IMR-90 (cell line): ENCODE data around the gene FOXC2. TPM values are rescaled to one million over a fixed set of nuclear protein-coding genes. Genes with fewer than 3 reads are reported as not detected.
A peak's percentile ranks its signal among the peaks of the same experiment; 100 is the strongest.

Source experiments
- ATAC-seq: fragments of 200-7000 bp; cut with Tn5 transposase; 2 replicates; pipeline ENCODE4 v1.9.1; 2020; ENCODE audit warnings: low read depth, mild to moderate bottlenecking, moderate library complexity
- BruUV-seq: library from RNA; stranded (reverse); fragments of 400-500 nt; replicated peaks from 2 replicates; lab custom pipeline; 2021; lab: Mats Ljungman, UMichigan
- CTCF ChIA-PET: fragments of 300-600 bp; formaldehyde crosslinking; extraction: SDS; loops from one replicate; lab custom pipeline; 2021; ENCODE audit warnings: antibody characterized with exemption; lab: Yijun Ruan, JAX
- POLR2A ChIA-PET: fragments of 300-600 bp; sonication (Branson Sonifier 250); formaldehyde crosslinking; loops from one replicate; lab custom pipeline; 2022; ENCODE audit warnings: antibody characterized with exemption; ENCODE audit not compliant: unreplicated experiment; lab: Charles Lee
- DNase-seq: peaks from one replicate; pipeline ENCODE4 v3.0.0; 2013
- H2AFZ ChIP-seq: replicated peaks from 2 replicates; pipeline ENCODE3; 2013; ENCODE audit warnings: low read length, mild to moderate bottlenecking; ENCODE audit not compliant: poor library complexity
- H2AK5ac ChIP-seq: 2 replicates; pipeline ENCODE4 v1.6.1; 2013; ENCODE audit warnings: low read depth, low read length, inconsistent platforms
- H2AK9ac ChIP-seq: replicated peaks from 2 replicates; pipeline ENCODE3; 2013; ENCODE audit warnings: mild to moderate bottlenecking, low read depth, low read length, moderate library complexity; ENCODE audit not compliant: poor library complexity
- H2BK120ac ChIP-seq: 2 replicates; pipeline ENCODE4 v1.6.1; 2013; ENCODE audit warnings: low read depth, low read length, inconsistent platforms
- H2BK15ac ChIP-seq: 3 replicates; pipeline ENCODE4 v1.6.1; 2013; ENCODE audit warnings: low read depth, low read length, inconsistent platforms
- H2BK20ac ChIP-seq: 2 replicates; pipeline ENCODE4 v1.6.1; 2013; ENCODE audit warnings: low read depth, mild to moderate bottlenecking, inconsistent platforms, low read length, moderate library complexity
- H2BK5ac ChIP-seq: 2 replicates; pipeline ENCODE4 v1.6.1; 2013; ENCODE audit warnings: mild to moderate bottlenecking, low read depth, low read length, inconsistent platforms; ENCODE audit not compliant: poor library complexity, severe bottlenecking
- H3K14ac ChIP-seq: replicated peaks from 2 replicates; pipeline ENCODE4 v1.6.1; 2013; ENCODE audit warnings: low read depth, low read length, inconsistent platforms
- H3K18ac ChIP-seq: 2 replicates; pipeline ENCODE4 v1.6.1; 2013; ENCODE audit warnings: low read depth, low read length, control low read depth
- H3K23ac ChIP-seq: 2 replicates; pipeline ENCODE4 v1.6.1; 2013; ENCODE audit warnings: low read depth, low read length, inconsistent platforms
- H3K27ac ChIP-seq: 2 replicates; pipeline ENCODE4 v1.5.1; 2013; ENCODE audit warnings: mild to moderate bottlenecking, control low read depth, low read length; ENCODE audit not compliant: insufficient read depth
- H3K27me3 ChIP-seq: 2 replicates; pipeline ENCODE4 v1.6.1; 2013; ENCODE audit warnings: low read length; ENCODE audit not compliant: control insufficient read depth, insufficient read depth
- H3K36me3 ChIP-seq: 2 replicates; pipeline ENCODE4 v1.6.1; 2013; ENCODE audit warnings: low read length, mixed read lengths; ENCODE audit not compliant: control insufficient read depth, insufficient read depth
- H3K4ac ChIP-seq: 2 replicates; pipeline ENCODE4 v1.6.1; 2013; ENCODE audit warnings: low read depth, low read length, inconsistent platforms
- H3K4me1 ChIP-seq: 2 replicates; pipeline ENCODE4 v1.6.1; 2013; ENCODE audit warnings: low read length, mixed read lengths; ENCODE audit not compliant: control insufficient read depth, insufficient read depth
- H3K4me2 ChIP-seq: 2 replicates; pipeline ENCODE4 v1.6.1; 2013; ENCODE audit warnings: low read depth, mild to moderate bottlenecking, control low read depth, low read length, moderate library complexity
- H3K4me3 ChIP-seq: 2 replicates; pipeline ENCODE4 v1.5.1; 2013; ENCODE audit warnings: low read depth, mild to moderate bottlenecking, control low read depth, low read length, moderate library complexity; ENCODE audit not compliant: insufficient read depth
- H3K56ac ChIP-seq: 2 replicates; pipeline ENCODE4 v1.6.1; 2013; ENCODE audit warnings: low read length, inconsistent platforms; ENCODE audit not compliant: insufficient read depth; ENCODE audit errors: extremely low read depth
- H3K79me1 ChIP-seq, 2 experiments: 2 replicates each; pipeline ENCODE4 v1.6.1; 2013; ENCODE audit warnings: low read length in 2 of 2, inconsistent platforms in 1 of 2, low read depth in 1 of 2
- H3K9ac ChIP-seq: 2 replicates; pipeline ENCODE4 v1.6.1; 2013; ENCODE audit warnings: low read depth, low read length, control low read depth
- H3K9me1 ChIP-seq: 2 replicates; pipeline ENCODE4 v1.6.1; 2013; ENCODE audit warnings: low read length, inconsistent platforms; ENCODE audit not compliant: insufficient read depth
- H3K9me3 ChIP-seq: 2 replicates; pipeline ENCODE4 v1.6.1; 2013; ENCODE audit warnings: low read length; ENCODE audit not compliant: control insufficient read depth, insufficient read depth
- H4K20me1 ChIP-seq: 2 replicates; pipeline ENCODE4 v1.6.1; 2013; ENCODE audit warnings: low read length, inconsistent platforms; ENCODE audit not compliant: insufficient read depth
- H4K5ac ChIP-seq: 2 replicates; pipeline ENCODE4 v1.6.1; 2013; ENCODE audit warnings: mild to moderate bottlenecking, low read depth, low read length, control low read depth
- H4K8ac ChIP-seq, 2 experiments: 2 replicates each; pipeline ENCODE4 v1.6.1; 2013; ENCODE audit warnings: low read depth in 2 of 2, low read length in 2 of 2, control low read depth in 1 of 2, inconsistent platforms in 1 of 2
- H4K91ac ChIP-seq: 2 replicates; pipeline ENCODE4 v1.6.1; 2013; ENCODE audit warnings: low read depth, low read length, inconsistent platforms; ENCODE audit not compliant: insufficient read depth
- CEBPB ChIP-seq: IDR thresholded peaks from 2 replicates; pipeline ENCODE4 v1.6.1; 2012; ENCODE audit warnings: low read depth, low read length, improper control_type of control experiment
- CHD1 ChIP-seq: IDR thresholded peaks from 2 replicates; pipeline ENCODE4 v1.6.1; 2012; ENCODE audit warnings: low read depth, low read length, improper control_type of control experiment
- MXI1 ChIP-seq: IDR thresholded peaks from 2 replicates; pipeline ENCODE4 v1.6.1; 2012; ENCODE audit warnings: low read depth, mild to moderate bottlenecking, low read length, moderate library complexity, borderline replicate concordance
- RAD21 ChIP-seq: IDR thresholded peaks from 2 replicates; pipeline ENCODE4 v1.6.1; 2012; ENCODE audit warnings: low read length, improper control_type of control experiment
- RFX5 ChIP-seq: IDR thresholded peaks from 2 replicates; pipeline ENCODE4 v1.8.0; 2012; ENCODE audit warnings: low read depth, mild to moderate bottlenecking, low read length, moderate library complexity
- SMC3 ChIP-seq: fragments of 150-350 bp; IDR thresholded peaks from 2 replicates; pipeline ENCODE4 v1.6.1; 2016; ENCODE audit warnings: low read depth, mild to moderate bottlenecking, antibody characterized with exemption, low read length, moderate library complexity
- WGBS, 2 experiments: methylation state at CpG; one replicate each; pipeline versions ENCODE4 v1.1.5 to v1.1.7; 2013; ENCODE audit warnings: missing lambda C conversion rate in 2 of 2; ENCODE audit not compliant: insufficient read length in 1 of 2; ENCODE audit errors: extremely low coverage in 2 of 2; 5-methylcytosine and 5-hydroxymethylcytosine counted together
- dilution Hi-C: fragments of 300-500 bp; cut with HindIII; formaldehyde crosslinking; loops from one replicate; pipeline ENCODE4 v1.14.3; 2018; ENCODE audit warnings: low sequenced_read_pairs; ENCODE audit not compliant: unreplicated experiment
- in situ Hi-C: fragments of 300-500 bp; cut with MboI; formaldehyde crosslinking; loops from 3 replicates; pipeline ENCODE4 v1.14.3; 2019; ENCODE audit warnings: low sequenced_read_pairs, inconsistent platforms, mixed read lengths
- intact Hi-C: fragments of 100-400 bp; cut with micrococcal nuclease; formaldehyde crosslinking; loops from 2 replicates; pipeline ENCODE4 v1.10.0; 2022
- polyA plus RNA-seq, 3 experiments: library from polyadenylated mRNA; depleted of rRNA; stranded (reverse); fragments of >200 nt; gene quantifications; 2 replicates each; pipeline ENCODE4 v1.2.3, GENCODE V29; 2012; ENCODE audit warnings: low replicate concordance in 1 of 3
- total RNA-seq: library from RNA; depleted of rRNA; stranded (reverse); fragments of >200 nt; gene quantifications from 2 replicates; pipeline ENCODE4 v1.2.3, GENCODE V29; 2012
- TF ChIP-seq, protein P1 (sequence below): fragments of 150-350 bp; IDR thresholded peaks from 2 replicates; pipeline ENCODE4 v1.6.1; 2017; ENCODE audit warnings: mild to moderate bottlenecking, antibody characterized with exemption, low read length, low read depth

FOXC2 gene
- total and polyA plus RNA-seq, 2 of the 4 experiments (the other 2 are of a cell fraction) = 0.90 to 6.4 TPM

DNA sequence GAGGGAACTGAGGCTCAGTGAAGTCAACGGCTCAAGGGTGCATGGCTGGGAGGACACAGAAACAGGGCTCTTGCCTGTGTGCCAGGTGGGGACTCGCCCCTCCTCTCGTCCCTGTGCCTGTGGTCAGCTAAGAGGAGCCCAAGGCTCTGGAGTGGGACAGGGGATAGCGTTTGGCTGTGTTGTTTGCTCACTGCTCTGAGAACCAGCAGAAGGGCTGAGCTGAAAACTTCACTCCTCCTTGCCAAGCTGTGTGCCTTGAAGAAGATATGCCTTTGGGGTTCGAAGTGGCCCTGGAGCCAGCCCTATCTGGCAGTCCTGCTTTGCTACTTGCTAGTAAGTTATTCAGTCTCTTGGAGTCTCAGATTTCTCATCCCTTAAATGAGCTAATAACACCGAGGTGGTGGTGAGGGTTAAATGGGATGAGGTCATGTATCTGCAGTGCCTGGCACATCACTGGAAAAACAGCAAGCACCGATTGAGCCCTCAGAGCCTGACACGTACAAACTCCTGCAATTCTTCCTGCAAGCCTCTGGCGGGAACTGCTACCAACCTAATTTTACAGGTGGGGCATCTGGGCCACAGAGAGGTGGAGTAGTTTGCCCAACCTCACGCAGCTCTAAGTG lies 29.5 kb downstream of the FOXC2 start:
- no peak overlapping the region for H2BK5ac ChIP-seq
- peak overlapping the region; percentile 23 for H2AK9ac ChIP-seq
- H3K9me1 ChIP-seq = peaks cover 4% of the 10 kb centered on the region
- peak overlapping the region; percentile 45; the same call in 1 of the 2 replicates for H3K14ac ChIP-seq
- 0 out of 3 replicates have a peak overlapping the region, but pooled peaks have one; percentile 43 for H2BK15ac ChIP-seq
- no peak; the same call in 1 of the 2 replicates for ATAC-seq
- peak overlapping the region; percentile 52; the same call in 1 of the 2 replicates for H3K23ac ChIP-seq
- BruUV-seq = no TSS peak
- no peak overlapping the region for H3K4me3 ChIP-seq
- no peak overlapping the region for H4K5ac ChIP-seq
- H3K4ac ChIP-seq = peak overlapping the region; percentile 70
- no peak overlapping the region for H3K27ac ChIP-seq
- peaks cover 4 to 20% of the 10 kb centered on the region in 2 experiments; a peak in 2 of 4 replicates for H3K79me1 ChIP-seq
- H3K27me3 ChIP-seq = no peaks in the 10 kb centered on the region
- H3K18ac ChIP-seq = no peak overlapping the region
- 92% methylated on average over 2 of the region's 10 CpGs; no CpG with 5 or more reads in 1 of the 2 experiments for WGBS, 2 experiments
- POLR2A ChIA-PET = no interaction called here
- intact Hi-C loops (no loop called here), in situ Hi-C loops (no loop called here), dilution Hi-C loops (no loop called here)
- H3K9me3 ChIP-seq = no peaks in the 10 kb centered on the region
- peak overlapping the region; percentile 24; the same call in 1 of the 2 replicates for H2BK120ac ChIP-seq
- CTCF ChIA-PET = no interaction called here
- H2AFZ ChIP-seq = peak overlapping the region; percentile 34
- H2AK5ac ChIP-seq = peak overlapping the region; percentile 48
- H3K4me2 ChIP-seq = no peak overlapping the region
- peak overlapping the region; percentile 27; the same call in 1 of the 2 replicates for H4K91ac ChIP-seq
- DNase-seq = peak; percentile 41
- H3K9ac ChIP-seq = no peak overlapping the region
- peaks cover 7% of the 10 kb centered on the region for H3K4me1 ChIP-seq
- no peak overlapping the region for H3K56ac ChIP-seq
- TF ChIP-seq RAD21 (no peak), CHD1 (no peak), MXI1 (no peak), CEBPB (no peak), SMC3 (no peak), RFX5 (no peak)
- TF ChIP-seq, protein P1, sequence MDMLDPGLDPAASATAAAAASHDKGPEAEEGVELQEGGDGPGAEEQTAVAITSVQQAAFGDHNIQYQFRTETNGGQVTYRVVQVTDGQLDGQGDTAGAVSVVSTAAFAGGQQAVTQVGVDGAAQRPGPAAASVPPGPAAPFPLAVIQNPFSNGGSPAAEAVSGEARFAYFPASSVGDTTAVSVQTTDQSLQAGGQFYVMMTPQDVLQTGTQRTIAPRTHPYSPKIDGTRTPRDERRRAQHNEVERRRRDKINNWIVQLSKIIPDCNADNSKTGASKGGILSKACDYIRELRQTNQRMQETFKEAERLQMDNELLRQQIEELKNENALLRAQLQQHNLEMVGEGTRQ = no peak
- no peaks in the 10 kb centered on the region for H3K36me3 ChIP-seq
- no peaks in the 10 kb centered on the region for H4K20me1 ChIP-seq
- H2BK20ac ChIP-seq = peak overlapping the region; percentile 28
- peak overlapping the region in 1 of 2 experiments; percentile 23; a peak in 1 of 4 replicates for H4K8ac ChIP-seq
